Measurements from ENCODE around the gene LSM4.

LSM4 gene

GRCh38 chr19:18298601-18299000 is 24.3 kb downstream of the LSM4 start:
- TF ChIP-seq, protein P1, sequence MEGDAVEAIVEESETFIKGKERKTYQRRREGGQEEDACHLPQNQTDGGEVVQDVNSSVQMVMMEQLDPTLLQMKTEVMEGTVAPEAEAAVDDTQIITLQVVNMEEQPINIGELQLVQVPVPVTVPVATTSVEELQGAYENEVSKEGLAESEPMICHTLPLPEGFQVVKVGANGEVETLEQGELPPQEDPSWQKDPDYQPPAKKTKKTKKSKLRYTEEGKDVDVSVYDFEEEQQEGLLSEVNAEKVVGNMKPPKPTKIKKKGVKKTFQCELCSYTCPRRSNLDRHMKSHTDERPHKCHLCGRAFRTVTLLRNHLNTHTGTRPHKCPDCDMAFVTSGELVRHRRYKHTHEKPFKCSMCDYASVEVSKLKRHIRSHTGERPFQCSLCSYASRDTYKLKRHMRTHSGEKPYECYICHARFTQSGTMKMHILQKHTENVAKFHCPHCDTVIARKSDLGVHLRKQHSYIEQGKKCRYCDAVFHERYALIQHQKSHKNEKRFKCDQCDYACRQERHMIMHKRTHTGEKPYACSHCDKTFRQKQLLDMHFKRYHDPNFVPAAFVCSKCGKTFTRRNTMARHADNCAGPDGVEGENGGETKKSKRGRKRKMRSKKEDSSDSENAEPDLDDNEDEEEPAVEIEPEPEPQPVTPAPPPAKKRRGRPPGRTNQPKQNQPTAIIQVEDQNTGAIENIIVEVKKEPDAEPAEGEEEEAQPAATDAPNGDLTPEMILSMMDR (IDR thresholded peaks at IDR 0.05): no peak

- TF ChIP-seq, protein P1 (IDR thresholded peaks at IDR 0.05): no peak
Measured at GRCh38 chr19:18297308-18297707, 25.6 kb downstream of the LSM4 start.

DNA sequence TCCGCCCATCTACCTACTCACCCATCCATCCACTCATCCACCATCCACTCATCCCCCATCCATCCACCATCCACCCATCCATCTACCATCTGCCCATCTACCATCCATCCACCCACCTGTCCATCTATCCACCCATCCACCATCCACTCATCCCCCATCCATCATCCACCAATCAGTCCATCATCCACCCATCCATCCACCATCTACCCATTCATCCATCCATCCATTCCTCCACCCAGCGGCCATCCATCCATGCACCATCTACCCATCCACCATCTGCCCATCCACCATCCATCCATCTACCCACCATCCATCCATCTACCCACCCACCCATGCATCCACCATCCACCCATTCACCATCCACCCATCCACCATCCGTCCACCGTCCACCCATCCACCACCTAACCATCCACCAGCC is 27.8 kb downstream of the LSM4 start:
- TF ChIP-seq, protein P1 (IDR thresholded peaks at IDR 0.05): no peak

- TF ChIP-seq, protein P1 (IDR thresholded peaks at IDR 0.05): no peak
Measured at GRCh38 chr19:18294467-18294864, 28.4 kb downstream of the LSM4 start.

- TF ChIP-seq, protein P1 (IDR thresholded peaks at IDR 0.05): no peak
Measured at GRCh38 chr19:18293642-18294466, 29.0 kb downstream of the LSM4 start.

DNA sequence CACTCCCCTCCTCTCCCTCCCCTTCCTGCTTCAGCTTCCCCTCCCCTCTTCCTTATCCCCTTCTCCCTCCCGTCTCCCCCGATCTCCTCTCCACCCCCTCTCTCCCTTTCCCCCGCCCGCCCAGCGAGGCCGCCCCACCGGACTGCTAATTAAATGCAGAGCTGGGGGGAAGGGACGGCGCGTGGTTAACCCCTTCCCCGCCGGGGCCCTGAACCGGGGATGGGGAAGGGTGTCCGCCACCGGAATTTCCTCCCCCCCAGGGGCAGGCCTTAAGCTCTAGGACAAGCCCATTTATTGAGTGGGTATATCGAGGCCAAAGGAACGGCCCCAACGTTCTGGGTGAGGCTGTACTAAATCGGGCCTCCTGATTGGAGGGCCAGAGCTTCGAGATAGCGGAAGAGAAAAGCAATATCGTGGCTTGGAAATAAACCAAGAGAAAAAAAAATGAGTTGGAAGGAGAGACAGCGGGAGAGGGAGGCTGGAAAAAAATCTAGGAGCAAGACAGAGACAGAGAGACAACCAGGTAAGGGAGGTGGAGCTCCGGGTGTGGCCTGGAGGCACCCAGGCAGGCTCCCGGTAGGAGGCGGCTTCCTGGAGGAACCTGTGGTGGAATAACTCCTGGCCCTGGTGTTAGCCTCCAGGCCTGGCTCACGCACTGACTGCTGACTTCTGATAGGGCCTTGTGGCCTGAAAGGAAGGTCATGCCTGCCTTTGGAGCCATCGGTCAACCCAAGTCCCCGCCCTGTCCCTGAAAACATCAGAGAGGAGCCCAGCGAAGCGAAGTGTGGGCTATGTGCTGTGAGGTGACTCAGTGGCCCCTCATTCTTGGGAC is 29.9 kb downstream of the LSM4 start:
- TF ChIP-seq, protein P1 (IDR thresholded peaks at IDR 0.05): no peak

DNA sequence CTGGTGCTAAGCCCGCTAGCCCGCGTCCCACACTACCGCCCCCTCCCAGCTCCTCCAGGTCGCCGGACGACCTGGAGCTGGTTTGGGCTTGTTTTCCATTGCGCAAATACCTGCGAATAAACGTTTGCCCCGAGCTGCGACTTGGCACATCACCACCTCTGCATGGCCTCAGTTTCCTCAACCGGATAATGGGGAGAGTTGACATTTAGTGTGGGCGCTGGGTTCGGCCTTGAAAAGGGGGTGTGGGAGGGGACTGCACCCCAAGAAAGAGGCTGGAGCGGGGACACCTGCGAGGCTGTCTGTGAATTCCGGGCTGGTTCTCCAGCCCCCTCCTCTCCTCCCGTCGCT is 30.4 kb downstream of the LSM4 start:
- TF ChIP-seq, protein P1 (IDR thresholded peaks at IDR 0.05): no peak
